ENCODE data around the gene PPP2R5C. TPM values are rescaled to one million over a fixed set of nuclear protein-coding genes. Genes with fewer than 3 reads are reported as not detected.

PPP2R5C gene
- total RNA-seq, 1 donor from 2014 or later = 71.5 TPM

- peaks cover 31% of the 10 kb centered on the region for H3K36me3 Mint-ChIP-seq (ENCODE audit: low read depth, unreplicated experiment)
- TF ChIP-seq, protein P1, sequence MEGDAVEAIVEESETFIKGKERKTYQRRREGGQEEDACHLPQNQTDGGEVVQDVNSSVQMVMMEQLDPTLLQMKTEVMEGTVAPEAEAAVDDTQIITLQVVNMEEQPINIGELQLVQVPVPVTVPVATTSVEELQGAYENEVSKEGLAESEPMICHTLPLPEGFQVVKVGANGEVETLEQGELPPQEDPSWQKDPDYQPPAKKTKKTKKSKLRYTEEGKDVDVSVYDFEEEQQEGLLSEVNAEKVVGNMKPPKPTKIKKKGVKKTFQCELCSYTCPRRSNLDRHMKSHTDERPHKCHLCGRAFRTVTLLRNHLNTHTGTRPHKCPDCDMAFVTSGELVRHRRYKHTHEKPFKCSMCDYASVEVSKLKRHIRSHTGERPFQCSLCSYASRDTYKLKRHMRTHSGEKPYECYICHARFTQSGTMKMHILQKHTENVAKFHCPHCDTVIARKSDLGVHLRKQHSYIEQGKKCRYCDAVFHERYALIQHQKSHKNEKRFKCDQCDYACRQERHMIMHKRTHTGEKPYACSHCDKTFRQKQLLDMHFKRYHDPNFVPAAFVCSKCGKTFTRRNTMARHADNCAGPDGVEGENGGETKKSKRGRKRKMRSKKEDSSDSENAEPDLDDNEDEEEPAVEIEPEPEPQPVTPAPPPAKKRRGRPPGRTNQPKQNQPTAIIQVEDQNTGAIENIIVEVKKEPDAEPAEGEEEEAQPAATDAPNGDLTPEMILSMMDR (IDR thresholded peaks at IDR 0.05; ENCODE audit: unreplicated experiment) = no peak
- peak overlapping the region; percentile 56 for H3K4me3 Mint-ChIP-seq (ENCODE audit: unreplicated experiment)
- DNase-seq (ENCODE audit: low spot score) = no peak
- H3K27ac Mint-ChIP-seq (ENCODE audit: unreplicated experiment) = no peak overlapping the region
- no peaks in the 10 kb centered on the region for H3K9me3 Mint-ChIP-seq (ENCODE audit: unreplicated experiment)
- peaks cover 7% of the 10 kb centered on the region for H3K27me3 Mint-ChIP-seq (ENCODE audit: unreplicated experiment)
- peaks cover 18% of the 10 kb centered on the region for H3K4me1 Mint-ChIP-seq (ENCODE audit: unreplicated experiment)
Observed at GRCh38 chr14:101917413-101918017, 156.0 kb downstream of the PPP2R5C start.

DNA sequence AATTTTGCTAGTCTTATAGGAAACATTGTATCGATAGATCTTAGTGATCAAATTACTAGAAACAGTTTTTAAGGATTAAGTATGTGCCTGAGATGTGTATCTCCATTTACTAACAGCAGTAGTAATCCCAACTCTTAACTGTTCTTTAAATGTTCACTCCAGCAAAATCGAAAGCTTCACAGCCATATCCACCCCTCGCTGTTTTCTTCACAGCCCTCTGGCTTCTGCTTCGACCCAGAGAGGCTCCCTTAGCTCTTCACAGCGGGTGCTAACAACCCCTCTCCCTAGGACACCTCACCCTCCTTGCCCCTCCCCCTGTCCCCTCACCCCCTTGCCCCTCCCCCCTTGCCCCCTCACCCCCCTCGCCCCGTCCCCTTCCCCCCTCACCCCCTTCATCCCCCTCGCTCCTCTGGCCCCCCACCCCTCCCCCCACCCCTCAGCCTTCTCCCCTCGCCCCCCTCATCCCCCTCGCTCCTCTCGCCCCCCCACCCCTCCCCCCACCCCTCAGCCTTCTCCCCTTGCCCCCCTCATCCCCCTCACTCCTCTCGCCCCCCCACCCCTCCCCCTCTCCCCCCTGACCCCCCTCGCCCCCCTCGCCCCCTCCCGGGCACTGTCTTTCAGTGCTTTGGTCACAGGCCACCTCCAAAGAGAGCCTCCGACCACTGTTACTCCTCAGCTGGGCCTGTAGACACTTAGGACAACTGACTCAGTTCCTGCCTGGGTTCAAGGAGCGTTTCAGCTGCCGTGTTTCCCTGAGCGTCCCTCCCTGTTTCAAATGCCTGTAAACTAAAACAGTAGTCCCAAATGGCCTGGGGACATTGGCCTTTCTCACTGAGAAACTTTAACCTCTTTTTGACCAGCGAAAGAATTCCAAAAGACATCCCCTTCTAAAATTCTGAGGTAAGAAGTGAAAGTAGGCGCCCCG is 156.8 kb downstream of the PPP2R5C start:
- peaks cover 7% of the 10 kb centered on the region for H3K27me3 Mint-ChIP-seq (ENCODE audit: unreplicated experiment)
- TF ChIP-seq, protein P1 (IDR thresholded peaks at IDR 0.05; ENCODE audit: unreplicated experiment) = no peak
- no peak for DNase-seq (ENCODE audit: low spot score)
- peaks cover 18% of the 10 kb centered on the region for H3K4me1 Mint-ChIP-seq (ENCODE audit: unreplicated experiment)
- no peaks in the 10 kb centered on the region for H3K9me3 Mint-ChIP-seq (ENCODE audit: unreplicated experiment)
- no peak overlapping the region for H3K4me3 Mint-ChIP-seq (ENCODE audit: unreplicated experiment)
- H3K27ac Mint-ChIP-seq (ENCODE audit: unreplicated experiment) = no peak overlapping the region
- peaks cover 31% of the 10 kb centered on the region for H3K36me3 Mint-ChIP-seq (ENCODE audit: low read depth, unreplicated experiment)

- Mint-ChIP-seq H3K27me3 (ENCODE audit: unreplicated experiment) (peaks cover 7% of the 10 kb centered on the region), H3K36me3 (ENCODE audit: low read depth, unreplicated experiment) (peaks cover 23% of the 10 kb centered on the region), H3K4me1 (ENCODE audit: unreplicated experiment) (peaks cover 18% of the 10 kb centered on the region), H3K4me3 (ENCODE audit: unreplicated experiment) (no peak overlapping the region), H3K9me3 (ENCODE audit: unreplicated experiment) (no peaks in the 10 kb centered on the region), H3K27ac (ENCODE audit: unreplicated experiment) (peak overlapping the region; percentile 58)
- no peak for DNase-seq (ENCODE audit: low spot score)
- TF ChIP-seq, protein P1 (IDR thresholded peaks at IDR 0.05; ENCODE audit: unreplicated experiment) = no peak
Observed at GRCh38 chr14:101920271-101920670, 158.8 kb downstream of the PPP2R5C start.

- Mint-ChIP-seq H3K9me3 (ENCODE audit: unreplicated experiment) (no peaks in the 10 kb centered on the region), H3K27me3 (ENCODE audit: unreplicated experiment) (peaks cover 1% of the 10 kb centered on the region), H3K27ac (ENCODE audit: unreplicated experiment) (no peak overlapping the region), H3K4me1 (ENCODE audit: unreplicated experiment) (peaks cover 14% of the 10 kb centered on the region), H3K36me3 (ENCODE audit: low read depth, unreplicated experiment) (peaks cover 11% of the 10 kb centered on the region), H3K4me3 (ENCODE audit: unreplicated experiment) (no peak overlapping the region)
- no peak for DNase-seq (ENCODE audit: low spot score)
- TF ChIP-seq, protein P1 (IDR thresholded peaks at IDR 0.05; ENCODE audit: unreplicated experiment) = no peak
Observed at GRCh38 chr14:101922866-101923265, 161.4 kb downstream of the PPP2R5C start.

DNA sequence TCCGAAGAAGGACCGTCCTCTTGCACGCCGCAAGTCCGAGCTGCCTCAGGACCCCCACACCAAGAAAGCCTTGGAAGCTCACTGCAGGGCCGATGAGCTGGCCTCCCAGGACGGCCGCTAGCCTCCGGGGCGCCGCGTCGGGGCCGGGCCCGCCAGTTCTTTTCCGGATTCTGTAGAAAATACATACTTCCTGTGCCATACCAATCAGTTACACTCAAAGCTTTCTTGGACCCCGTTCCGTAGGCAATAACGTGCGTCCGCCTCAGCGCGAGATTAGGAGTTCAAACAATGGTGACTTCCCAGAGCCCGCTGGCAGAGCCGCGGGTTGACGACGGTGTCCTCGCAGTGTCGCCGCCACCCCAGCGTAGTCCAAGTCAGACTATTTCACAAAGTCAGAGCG is 163.6 kb downstream of the PPP2R5C start:
- peaks cover 1% of the 10 kb centered on the region for H3K27me3 Mint-ChIP-seq (ENCODE audit: unreplicated experiment)
- no peaks in the 10 kb centered on the region for H3K9me3 Mint-ChIP-seq (ENCODE audit: unreplicated experiment)
- no peak overlapping the region for H3K4me3 Mint-ChIP-seq (ENCODE audit: unreplicated experiment)
- DNase-seq (ENCODE audit: low spot score) = no peak
- H3K27ac Mint-ChIP-seq (ENCODE audit: unreplicated experiment) = no peak overlapping the region
- TF ChIP-seq, protein P1 (IDR thresholded peaks at IDR 0.05; ENCODE audit: unreplicated experiment) = no peak
- H3K36me3 Mint-ChIP-seq (ENCODE audit: low read depth, unreplicated experiment) = peaks cover 5% of the 10 kb centered on the region
- peaks cover 4% of the 10 kb centered on the region for H3K4me1 Mint-ChIP-seq (ENCODE audit: unreplicated experiment)
